H1 (cell line): ENCODE results near the gene TBC1D25. TPM values are rescaled to one million over a fixed set of nuclear protein-coding genes. Genes with fewer than 3 reads are reported as not detected.

Experiments
- CTCF ChIA-PET: fragments of 300-600 bp; sonication (Branson Sonifier 250); formaldehyde crosslinking; loops from one replicate; lab custom pipeline; 2021; ENCODE audit not compliant: partially characterized antibody; lab: Charles Lee
- POLR2A ChIA-PET: fragments of 300-600 bp; sonication (Branson Sonifier 250); formaldehyde crosslinking; loops from one replicate; lab custom pipeline; 2021; ENCODE audit warnings: inconsistent platforms; ENCODE audit not compliant: partially characterized antibody; lab: Charles Lee
- DNase-seq, 2 experiments: peaks; one replicate each; pipeline versions ENCODE4 v3.0.0 to v3.0.0-alpha.2; 2010 to 2022; ENCODE audit warnings: low spot score in 2 of 2, low read depth in 1 of 2, mixed read lengths in 1 of 2
- FAIRE-seq: peaks from 2 replicates; lab custom pipeline; 2011; peaks lifted over from hg19 to GRCh38; lab: Jason Lieb, UNC
- H2AFZ ChIP-seq: 2 replicates; pipeline ENCODE4 v1.8.1; 2012; ENCODE audit warnings: low read length, inconsistent platforms
- H2AK5ac ChIP-seq: 2 replicates; pipeline ENCODE4 v1.6.1; 2013; ENCODE audit warnings: low read depth, low read length
- H2BK120ac ChIP-seq: replicated peaks from 2 replicates; pipeline ENCODE3; 2013; ENCODE audit warnings: low read depth, low read length, inconsistent platforms
- H2BK12ac ChIP-seq: 2 replicates; pipeline ENCODE4 v1.6.1; 2013; ENCODE audit warnings: low read depth, low read length
- H2BK15ac ChIP-seq: 2 replicates; pipeline ENCODE4 v1.6.1; 2013; ENCODE audit warnings: low read length
- H2BK20ac ChIP-seq: 2 replicates; pipeline ENCODE4 v1.6.1; 2013; ENCODE audit warnings: low read length
- H2BK5ac ChIP-seq: 2 replicates; pipeline ENCODE4 v1.6.1; 2013; ENCODE audit warnings: low read depth, low read length
- H3K14ac ChIP-seq: 2 replicates; pipeline ENCODE4 v1.6.1; 2013; ENCODE audit warnings: inconsistent platforms; ENCODE audit not compliant: insufficient read length
- H3K18ac ChIP-seq: 2 replicates; pipeline ENCODE4 v1.6.1; 2013; ENCODE audit warnings: low read length; ENCODE audit errors: extremely low read depth
- H3K23ac ChIP-seq: 2 replicates; pipeline ENCODE4 v1.6.1; 2013; ENCODE audit warnings: inconsistent platforms; ENCODE audit not compliant: insufficient read length
- H3K23me2 ChIP-seq: 2 replicates; pipeline ENCODE4 v1.6.1; 2013; ENCODE audit warnings: low read depth, low read length
- H3K27ac ChIP-seq: 2 replicates; pipeline ENCODE4 v1.6.1; 2011; ENCODE audit warnings: low read depth, low read length, inconsistent platforms
- H3K27me3 ChIP-seq, 4 experiments: replicated peaks in 1 of 4; 1 replicate in 1 of 4; 2 replicates in 3 of 4; pipeline versions ENCODE4 v1.6.1 to v1.8.1; 2011 to 2013; ENCODE audit warnings: low read length in 3 of 4, mild to moderate bottlenecking in 3 of 4, inconsistent platforms in 2 of 4, mixed read lengths in 2 of 4, moderate library complexity in 1 of 4; ENCODE audit not compliant: control insufficient read depth in 3 of 4, insufficient read depth in 3 of 4; ENCODE audit errors: extremely low read depth in 1 of 4
- H3K36me3 ChIP-seq, 4 experiments: 2 replicates each; pipeline versions ENCODE4 v1.6.1 to v1.8.1; 2011 to 2013; ENCODE audit warnings: mild to moderate bottlenecking in 4 of 4, low read length in 3 of 4, moderate library complexity in 2 of 4, control low read depth in 1 of 4, inconsistent platforms in 1 of 4; ENCODE audit not compliant: insufficient read depth in 4 of 4, control insufficient read depth in 2 of 4
- H3K4ac ChIP-seq: replicated peaks from 2 replicates; pipeline ENCODE3; 2013; ENCODE audit warnings: low read length, low read depth, mixed read lengths, inconsistent platforms; ENCODE audit not compliant: insufficient read length
- H3K4me1 ChIP-seq, 4 experiments: replicated peaks in 1 of 4; 1 replicate in 1 of 4; 2 replicates in 3 of 4; pipeline versions ENCODE4 v1.6.1 to v1.8.1; 2011 to 2013; ENCODE audit warnings: low read length in 3 of 4, inconsistent platforms in 2 of 4, mixed read lengths in 1 of 4; ENCODE audit not compliant: insufficient read depth in 4 of 4, control insufficient read depth in 3 of 4
- H3K4me2 ChIP-seq, 2 experiments: 2 replicates each; pipeline versions ENCODE4 v1.6.1 to v1.8.1; 2011 to 2013; ENCODE audit warnings: low read depth in 2 of 2, low read length in 2 of 2, control low read depth in 1 of 2, inconsistent platforms in 1 of 2, mild to moderate bottlenecking in 1 of 2; ENCODE audit not compliant: insufficient read depth in 1 of 2
- H3K4me3 ChIP-seq, 4 experiments: fragments of 200-600, 300-600 bp in 1 of 4; sonication (generic), shearing (Covaris generic), sonication (Bioruptor Twin) in 1 of 4; 2 replicates each; pipeline versions ENCODE4 v1.5.1 to v1.8.1; 2011 to 2016; ENCODE audit warnings: low read length in 4 of 4, low read depth in 3 of 4, control low read depth in 2 of 4, inconsistent platforms in 2 of 4, mild to moderate bottlenecking in 2 of 4, mixed read lengths in 1 of 4, moderate library complexity in 1 of 4; ENCODE audit not compliant: insufficient read depth in 2 of 4; ENCODE audit errors: extremely low read depth in 1 of 4
- H3K56ac ChIP-seq: replicated peaks from 2 replicates; pipeline ENCODE3; 2013; ENCODE audit warnings: low read depth, mild to moderate bottlenecking, mixed read lengths, low read length, inconsistent platforms; ENCODE audit not compliant: insufficient read length
- H3K79me1 ChIP-seq: 2 replicates; pipeline ENCODE4 v1.6.1; 2013; ENCODE audit warnings: low read depth, low read length, control low read depth
- H3K79me2 ChIP-seq, 2 experiments: 2 replicates each; pipeline versions ENCODE4 v1.6.1 to v1.8.1; 2012 to 2013; ENCODE audit warnings: low read length in 2 of 2, mild to moderate bottlenecking in 2 of 2, inconsistent platforms in 1 of 2; ENCODE audit not compliant: insufficient read depth in 2 of 2, control insufficient read depth in 1 of 2
- H3K9ac ChIP-seq, 4 experiments: replicated peaks in 1 of 4; 1 replicate in 1 of 4; 2 replicates in 3 of 4; pipeline versions ENCODE4 v1.6.1 to v1.8.1; 2011 to 2013; ENCODE audit warnings: low read depth in 3 of 4, low read length in 3 of 4, control low read depth in 2 of 4, mild to moderate bottlenecking in 2 of 4, moderate library complexity in 2 of 4, inconsistent platforms in 1 of 4; ENCODE audit errors: extremely low read depth in 1 of 4
- H3K9me3 ChIP-seq, 2 experiments: 2 replicates each; pipeline versions ENCODE4 v1.6.1 to v1.8.1; 2012 to 2013; ENCODE audit warnings: mild to moderate bottlenecking in 2 of 2, moderate library complexity in 2 of 2, control low read depth in 1 of 2, inconsistent platforms in 1 of 2, low read depth in 1 of 2, low read length in 1 of 2, mixed read lengths in 1 of 2; ENCODE audit not compliant: insufficient read depth in 2 of 2
- H4K20me1 ChIP-seq, 2 experiments: replicated peaks in 1 of 2; 2 replicates each; pipeline versions ENCODE3 to v1.8.1; 2011 to 2013; ENCODE audit warnings: inconsistent platforms in 2 of 2, low read length in 2 of 2, mild to moderate bottlenecking in 1 of 2; ENCODE audit not compliant: insufficient read depth in 2 of 2, control insufficient read depth in 1 of 2
- H4K5ac ChIP-seq: 2 replicates; pipeline ENCODE4 v1.6.1; 2013; ENCODE audit warnings: low read length, low read depth, mixed read lengths, inconsistent platforms; ENCODE audit not compliant: insufficient read length
- H4K8ac ChIP-seq: 2 replicates; pipeline ENCODE4 v1.8.0; 2013; ENCODE audit warnings: mild to moderate bottlenecking, moderate library complexity, low read length, inconsistent platforms; ENCODE audit not compliant: insufficient read depth; ENCODE audit errors: extremely low read depth
- H4K91ac ChIP-seq: replicated peaks from 2 replicates; pipeline ENCODE3; 2013; ENCODE audit warnings: low read length, mixed read lengths, inconsistent platforms; ENCODE audit not compliant: insufficient read length
- BACH1 ChIP-seq: IDR thresholded peaks from 2 replicates; pipeline ENCODE4 v1.6.1; 2012; ENCODE audit warnings: low read length, improper control_type of control experiment
- CBX5 ChIP-seq: fragments of 300-800, 300-1000 bp; sonication (generic); IDR thresholded peaks from 2 replicates; pipeline ENCODE4 v1.7.1; 2016; ENCODE audit warnings: antibody characterized with exemption, low read length, low read depth
- CBX8 ChIP-seq: fragments of 300-800, 300-1000 bp; sonication (generic); IDR thresholded peaks from 2 replicates; pipeline ENCODE4 v1.7.1; 2016; ENCODE audit warnings: low read depth, low read length, borderline replicate concordance
- CHD2 ChIP-seq: IDR thresholded peaks from 2 replicates; pipeline ENCODE4 v1.6.1; 2012; ENCODE audit warnings: low read length, improper control_type of control experiment
- CREB1 ChIP-seq: IDR thresholded peaks from 2 replicates; pipeline ENCODE4 v1.6.1; 2012; ENCODE audit warnings: inconsistent platforms
- GABPA ChIP-seq: IDR thresholded peaks from 2 replicates; pipeline ENCODE4 v1.6.1; 2011; ENCODE audit warnings: mild to moderate bottlenecking, low read length, moderate library complexity, borderline replicate concordance; ENCODE audit not compliant: insufficient read depth
- KDM4A ChIP-seq: IDR thresholded peaks from one replicate; pipeline ENCODE4 v1.7.1; 2012; ENCODE audit warnings: low read depth, mild to moderate bottlenecking, moderate library complexity, low read length, inconsistent platforms; ENCODE audit not compliant: severe bottlenecking
- PHF8 ChIP-seq: fragments of 200-600 bp; sonication (generic); conservative IDR thresholded peaks from 2 replicates; pipeline ENCODE4 v1.7.1; 2012; ENCODE audit warnings: low read depth, mild to moderate bottlenecking, inconsistent platforms, low read length, moderate library complexity
- RFX5 ChIP-seq: IDR thresholded peaks from 2 replicates; pipeline ENCODE4 v1.6.1; 2011; ENCODE audit warnings: low read depth, low read length, improper control_type of control experiment, borderline replicate concordance
- WGBS, 2 experiments: shearing (Covaris generic) in 1 of 2; methylation state at CpG; one replicate each; pipeline versions ENCODE4 v1.1.6 to v1.1.7; 2013 to 2015; ENCODE audit warnings: low lambda C conversion rate in 2 of 2, mixed read lengths in 2 of 2, inconsistent platforms in 1 of 2, low coverage in 1 of 2, missing lambda C conversion rate in 1 of 2; ENCODE audit not compliant: insufficient replicate concordance in 2 of 2, insufficient coverage in 1 of 2, insufficient read length in 1 of 2; ENCODE audit errors: extremely low coverage in 1 of 2, missing lambda C conversion rate in 1 of 2; 5-methylcytosine and 5-hydroxymethylcytosine counted together
- polyA plus RNA-seq, 7 experiments: library from polyadenylated mRNA; depleted of rRNA in 3 of 7; stranded (reverse) in 5 of 7; unstranded in 2 of 7; fragments of >200 nt in 5 of 7; fragments of 200-250 nt in 2 of 7; gene quantifications; 1 replicate in 5 of 7; 2 replicates in 1 of 7; 4 replicates in 1 of 7; pipeline versions ENCODE4 v1.2.1 to v1.2.3, GENCODE V29; 2011 to 2013; ENCODE audit warnings: missing spikeins in 2 of 7, mixed read lengths in 2 of 7
- total RNA-seq: library from RNA; stranded (reverse); fragmentation: NEBNext Ultra II Directional; extraction: Animal tissue kit (Norgen Biotek cat#: 25700); gene quantifications from 2 replicates; pipeline ENCODE4 v1.2.1, GENCODE V29; 2021

The TBC1D25 gene
- total and polyA plus RNA-seq, 2 of the 8 experiments (the other 6 are each of a cell fraction or from before 2014, with no cell fraction given): 6.5 to 6.8 TPM

DNA sequence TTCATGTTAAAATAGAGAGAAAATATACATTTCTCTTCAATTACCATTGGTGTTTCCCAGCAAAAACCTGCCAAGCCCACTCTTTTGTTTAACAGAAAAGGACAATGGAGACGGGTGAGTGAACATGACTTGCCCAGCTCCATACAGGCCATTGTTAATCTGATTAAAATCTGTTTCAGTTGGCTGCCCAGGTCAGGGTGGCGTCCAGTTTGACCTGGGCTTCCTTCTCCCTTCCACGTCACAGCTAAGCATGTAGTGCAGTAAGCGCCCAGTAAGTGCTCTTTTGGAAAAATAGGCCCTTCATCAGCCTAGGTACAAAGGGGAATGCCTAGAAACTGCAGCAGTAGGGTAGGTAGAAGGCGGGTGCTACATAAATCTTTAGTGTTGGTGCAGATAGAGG, 32.3 kb upstream of the TBC1D25 start:
- Histone ChIP-seq H2BK120ac (no peak overlapping the region), H3K23me2 (no peaks in the 10 kb centered on the region; the same call in 1 of the 2 replicates), H3K4me1 (peaks cover 0 to 5% (median 2%) of the 10 kb centered on the region in 4 experiments; a peak in 4 of 7 replicates), H3K4me3 (no peak overlapping the region), H3K27me3 (no peaks in the 10 kb centered on the region; a peak in 2 of 7 replicates), H2AFZ (no peak overlapping the region), H3K36me3 (no peaks in the 10 kb centered on the region), H4K8ac (no peak overlapping the region), H3K4ac (no peak overlapping the region), H3K4me2 (no peak overlapping the region; a peak in 1 of 4 replicates), H3K9ac (no peak overlapping the region), H3K56ac (no peak overlapping the region), H3K79me2 (no peaks in the 10 kb centered on the region), H2BK5ac (no peak overlapping the region), H3K79me1 (no peaks in the 10 kb centered on the region), H4K5ac (no peak overlapping the region), H2BK20ac (no peak overlapping the region), H3K14ac (no peak overlapping the region), H3K9me3 (no peaks in the 10 kb centered on the region), H3K27ac (no peak overlapping the region), H3K18ac (no peak overlapping the region), H4K91ac (no peak overlapping the region), H2BK15ac (no peak overlapping the region), H3K23ac (no peak overlapping the region), H4K20me1 (no peaks in the 10 kb centered on the region), H2BK12ac (no peak overlapping the region), H2AK5ac (no peak overlapping the region)
- ChIA-PET CTCF (interaction anchor here (1.7 kb wide), 1 partner anchor 39 kb away, joined by 4 read pairs; no protein-coding TSS in a partner anchor), POLR2A (interaction anchor here (1.2 kb wide), 1 partner anchor 70 kb away, joined by 3 read pairs; no protein-coding TSS in a partner anchor)
- no peak for DNase-seq
- 88% methylated on average over 5 of the region's 5 CpGs; no CpG with 5 or more reads in 1 of the 2 experiments for WGBS, 2 experiments
- no peak for FAIRE-seq
- no peak for TF ChIP-seq CREB1
- TF ChIP-seq RFX5: no peak
- TF ChIP-seq CBX8: no peak
- TF ChIP-seq GABPA: no peak
- no peak for TF ChIP-seq CHD2
- no peak for TF ChIP-seq BACH1
- no peak for TF ChIP-seq KDM4A
- no peak for TF ChIP-seq PHF8
- no peak for TF ChIP-seq CBX5
